Measurements from ENCODE around the gene GNMT. TPM values are rescaled to one million over a fixed set of nuclear protein-coding genes. Genes with fewer than 3 reads are reported as not detected.
"Not testable (repeated sequence)": the region's sequence is repeated elsewhere in the genome, so short reads cannot be mapped to it uniquely, and the experiment has no call there.

GNMT gene
- total and polyA plus RNA-seq, 2 experiments from 2014 or later: 0.21 to 1.3 TPM

GRCh38 chr6:42938428-42938796 is 22.1 kb upstream of the GNMT start:
- Histone ChIP-seq H3K27ac (no peak overlapping the region), H3K4me1 (ENCODE audit: low read depth) (no peaks in the 10 kb centered on the region), H3K9me3 (ENCODE audit: low read depth) (no peaks in the 10 kb centered on the region), H3K36me3 (peaks cover 29% of the 10 kb centered on the region), H3K27me3 (no peaks in the 10 kb centered on the region), H3K4me3 (no peak overlapping the region)
- no peak for TF ChIP-seq CTCF (IDR thresholded peaks at IDR 0.05; ENCODE audit: low read depth, low read length)
- DNase-seq (ENCODE audit: low read depth in 1 of 2, low spot score in 1 of 2): no peak

- Histone ChIP-seq H3K9me3 (ENCODE audit: low read depth) (no peaks in the 10 kb centered on the region), H3K4me1 (ENCODE audit: low read depth) (no peaks in the 10 kb centered on the region), H3K4me3 (no peak overlapping the region), H3K27me3 (no peaks in the 10 kb centered on the region), H3K27ac (peak overlapping the region; percentile 30), H3K36me3 (peaks cover 27% of the 10 kb centered on the region)
- DNase-seq (ENCODE audit: low read depth in 1 of 2, low spot score in 1 of 2): no peak
- TF ChIP-seq CTCF (IDR thresholded peaks at IDR 0.05; ENCODE audit: low read depth, low read length): no peak
Measured at GRCh38 chr6:42938987-42939809, 21.4 kb upstream of the GNMT start.

GRCh38 chr6:42939810-42940167 is 20.8 kb upstream of the GNMT start:
- TF ChIP-seq CTCF (IDR thresholded peaks at IDR 0.05; ENCODE audit: low read depth, low read length): no peak

DNA sequence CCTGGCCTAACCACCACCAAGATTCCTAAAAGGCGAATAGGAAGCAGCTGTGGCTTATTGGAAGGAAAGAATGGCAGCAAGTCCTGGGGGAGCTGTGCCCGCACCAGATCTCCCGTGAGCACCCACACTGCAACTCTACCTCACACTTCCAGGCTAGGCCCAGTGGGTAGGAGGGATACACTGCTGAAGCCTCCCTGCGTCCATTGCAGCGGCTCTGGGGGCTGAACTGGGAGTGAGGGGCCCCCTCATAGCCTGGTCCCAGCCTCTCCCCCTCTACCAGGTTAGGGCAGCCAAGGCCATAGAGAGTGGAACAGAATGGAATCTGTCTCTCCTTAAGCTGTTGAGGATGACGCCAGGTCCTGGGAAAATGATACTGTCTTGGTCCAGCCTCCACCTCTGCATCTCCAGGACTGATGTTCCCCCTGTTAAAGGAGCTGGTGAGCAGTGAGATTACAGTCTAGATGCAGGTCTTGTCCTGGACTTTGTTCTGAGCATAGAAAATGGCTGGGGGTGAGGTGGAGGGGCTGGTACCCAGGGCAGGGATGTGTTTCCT is 20.0 kb upstream of the GNMT start:
- no peak overlapping the region for H3K4me3 ChIP-seq
- no peak for DNase-seq (ENCODE audit: low read depth in 1 of 2, low spot score in 1 of 2)
- no peaks in the 10 kb centered on the region for H3K27me3 ChIP-seq
- TF ChIP-seq CTCF (IDR thresholded peaks at IDR 0.05; ENCODE audit: low read depth, low read length): no peak
- H3K36me3 ChIP-seq: peaks cover 13% of the 10 kb centered on the region
- H3K9me3 ChIP-seq (ENCODE audit: low read depth): no peaks in the 10 kb centered on the region
- no peaks in the 10 kb centered on the region for H3K4me1 ChIP-seq (ENCODE audit: low read depth)
- no peak overlapping the region for H3K27ac ChIP-seq

More at GRCh38 chr6:42939810-42940167, 20.8 kb upstream of the GNMT start:
- H3K4me3 ChIP-seq: no peak overlapping the region
- no peaks in the 10 kb centered on the region for H3K9me3 ChIP-seq (ENCODE audit: low read depth)
- no peak for DNase-seq (ENCODE audit: low read depth in 1 of 2, low spot score in 1 of 2)
- H3K36me3 ChIP-seq: peaks cover 21% of the 10 kb centered on the region
- no peaks in the 10 kb centered on the region for H3K27me3 ChIP-seq
- peak overlapping the region; percentile 30 for H3K27ac ChIP-seq
- H3K4me1 ChIP-seq (ENCODE audit: low read depth): no peaks in the 10 kb centered on the region

- not testable (repeated sequence) for H3K4me3 ChIP-seq; H3K4me1 ChIP-seq (ENCODE audit: low read depth); H3K27ac ChIP-seq; DNase-seq (ENCODE audit: low read depth in 1 of 2, low spot score in 1 of 2); H3K36me3 ChIP-seq; H3K27me3 ChIP-seq; H3K9me3 ChIP-seq (ENCODE audit: low read depth)
Measured at GRCh38 chr6:42941356-42941755, 19.2 kb upstream of the GNMT start.

- Histone ChIP-seq H3K9me3 (ENCODE audit: low read depth) (no peaks in the 10 kb centered on the region), H3K27ac (no peak overlapping the region), H3K27me3 (no peaks in the 10 kb centered on the region), H3K36me3 (peaks cover 4% of the 10 kb centered on the region), H3K4me1 (ENCODE audit: low read depth) (no peaks in the 10 kb centered on the region), H3K4me3 (no peak overlapping the region)
- TF ChIP-seq CTCF (IDR thresholded peaks at IDR 0.05; ENCODE audit: low read depth, low read length): no peak
- no peak for DNase-seq (ENCODE audit: low read depth in 1 of 2, low spot score in 1 of 2)
Measured at GRCh38 chr6:42942444-42942843, 18.1 kb upstream of the GNMT start.

All from cardiac muscle cell (in vitro differentiated cells and primary cell).